Measurements from ENCODE around the gene DCAF10.
"Not testable (repeated sequence)": the region's sequence is repeated elsewhere in the genome, so short reads cannot be mapped to it uniquely, and the experiment has no call there.

DCAF10 gene

GRCh38 chr9:37906312-37907239 lies 106.0 kb downstream of the DCAF10 start:
- Histone ChIP-seq H3K4me3 (ENCODE audit: low read length) (no peak overlapping the region), H3K27me3 (ENCODE audit: control insufficient read depth, insufficient read depth, low read length) (no peaks in the 10 kb centered on the region), H3K27ac (ENCODE audit: low read depth, low read length) (no peak overlapping the region), H3K4me1 (ENCODE audit: control insufficient read depth, insufficient read depth, low read length) (peaks cover 13% of the 10 kb centered on the region), H3K36me3 (ENCODE audit: control insufficient read depth, insufficient read depth, low read length) (no peaks in the 10 kb centered on the region), H3K9ac (ENCODE audit: low read length) (no peak overlapping the region)

GRCh38 chr9:37908283-37908682 lies 107.7 kb downstream of the DCAF10 start:
- Histone ChIP-seq H3K4me3 (ENCODE audit: low read length) (no peak overlapping the region), H3K27ac (ENCODE audit: low read depth, low read length) (no peak overlapping the region), H3K4me1 (ENCODE audit: control insufficient read depth, insufficient read depth, low read length) (peaks cover 4% of the 10 kb centered on the region), H3K36me3 (ENCODE audit: control insufficient read depth, insufficient read depth, low read length) (no peaks in the 10 kb centered on the region), H3K27me3 (ENCODE audit: control insufficient read depth, insufficient read depth, low read length) (no peaks in the 10 kb centered on the region), H3K9ac (ENCODE audit: low read length) (no peak overlapping the region)

GRCh38 chr9:37908698-37909186 lies 108.1 kb downstream of the DCAF10 start:
- Histone ChIP-seq H3K36me3 (ENCODE audit: control insufficient read depth, insufficient read depth, low read length) (no peaks in the 10 kb centered on the region), H3K9ac (ENCODE audit: low read length) (no peak overlapping the region), H3K4me3 (ENCODE audit: low read length) (no peak overlapping the region), H3K27ac (ENCODE audit: low read depth, low read length) (no peak overlapping the region), H3K4me1 (ENCODE audit: control insufficient read depth, insufficient read depth, low read length) (peaks cover 3% of the 10 kb centered on the region), H3K27me3 (ENCODE audit: control insufficient read depth, insufficient read depth, low read length) (no peaks in the 10 kb centered on the region)

GRCh38 chr9:37909326-37909725 lies 108.7 kb downstream of the DCAF10 start:
- Histone ChIP-seq H3K27me3 (ENCODE audit: control insufficient read depth, insufficient read depth, low read length) (no peaks in the 10 kb centered on the region), H3K9ac (ENCODE audit: low read length) (no peak overlapping the region), H3K4me3 (ENCODE audit: low read length) (no peak overlapping the region), H3K27ac (ENCODE audit: low read depth, low read length) (no peak overlapping the region), H3K36me3 (ENCODE audit: control insufficient read depth, insufficient read depth, low read length) (no peaks in the 10 kb centered on the region), H3K4me1 (ENCODE audit: control insufficient read depth, insufficient read depth, low read length) (peaks cover 3% of the 10 kb centered on the region)

GRCh38 chr9:37909836-37910235 lies 109.2 kb downstream of the DCAF10 start:
- H3K4me3 ChIP-seq (ENCODE audit: low read length); H3K27ac ChIP-seq (ENCODE audit: low read depth, low read length); H3K9ac ChIP-seq (ENCODE audit: low read length); H3K27me3 ChIP-seq (ENCODE audit: control insufficient read depth, insufficient read depth, low read length); H3K4me1 ChIP-seq (ENCODE audit: control insufficient read depth, insufficient read depth, low read length); H3K36me3 ChIP-seq (ENCODE audit: control insufficient read depth, insufficient read depth, low read length): not testable (repeated sequence)

GRCh38 chr9:37910271-37910670 lies 109.7 kb downstream of the DCAF10 start:
- Histone ChIP-seq H3K27me3 (ENCODE audit: control insufficient read depth, insufficient read depth, low read length) (no peaks in the 10 kb centered on the region), H3K36me3 (ENCODE audit: control insufficient read depth, insufficient read depth, low read length) (no peaks in the 10 kb centered on the region), H3K27ac (ENCODE audit: low read depth, low read length) (no peak overlapping the region), H3K4me1 (ENCODE audit: control insufficient read depth, insufficient read depth, low read length) (no peaks in the 10 kb centered on the region), H3K9ac (ENCODE audit: low read length) (no peak overlapping the region), H3K4me3 (ENCODE audit: low read length) (no peak overlapping the region)

GRCh38 chr9:37911271-37911681 lies 110.7 kb downstream of the DCAF10 start:
- H3K36me3 ChIP-seq (ENCODE audit: control insufficient read depth, insufficient read depth, low read length) = no peaks in the 10 kb centered on the region
- no peaks in the 10 kb centered on the region for H3K27me3 ChIP-seq (ENCODE audit: control insufficient read depth, insufficient read depth, low read length)
- H3K4me3 ChIP-seq (ENCODE audit: low read length) = no peak overlapping the region
- no peak overlapping the region for H3K27ac ChIP-seq (ENCODE audit: low read depth, low read length)
- no peaks in the 10 kb centered on the region for H3K4me1 ChIP-seq (ENCODE audit: control insufficient read depth, insufficient read depth, low read length)
- H3K9ac ChIP-seq (ENCODE audit: low read length) = no peak overlapping the region

- Histone ChIP-seq H3K27me3 (ENCODE audit: control insufficient read depth, insufficient read depth, low read length) (no peaks in the 10 kb centered on the region), H3K27ac (ENCODE audit: low read depth, low read length) (no peak overlapping the region), H3K36me3 (ENCODE audit: control insufficient read depth, insufficient read depth, low read length) (peaks cover 4% of the 10 kb centered on the region), H3K9ac (ENCODE audit: low read length) (no peak overlapping the region), H3K4me1 (ENCODE audit: control insufficient read depth, insufficient read depth, low read length) (no peaks in the 10 kb centered on the region), H3K4me3 (ENCODE audit: low read length) (no peak overlapping the region)
Observed at GRCh38 chr9:37913480-37914153, 113.0 kb downstream of the DCAF10 start.

- Histone ChIP-seq H3K9ac (ENCODE audit: low read length) (no peak overlapping the region), H3K4me1 (ENCODE audit: control insufficient read depth, insufficient read depth, low read length) (no peaks in the 10 kb centered on the region), H3K36me3 (ENCODE audit: control insufficient read depth, insufficient read depth, low read length) (peaks cover 4% of the 10 kb centered on the region), H3K27me3 (ENCODE audit: control insufficient read depth, insufficient read depth, low read length) (no peaks in the 10 kb centered on the region), H3K4me3 (ENCODE audit: low read length) (no peak overlapping the region), H3K27ac (ENCODE audit: low read depth, low read length) (no peak overlapping the region)
Observed at GRCh38 chr9:37914154-37914551, 113.6 kb downstream of the DCAF10 start.

- H3K9ac ChIP-seq (ENCODE audit: low read length) = no peak overlapping the region
- H3K4me1 ChIP-seq (ENCODE audit: control insufficient read depth, insufficient read depth, low read length) = no peaks in the 10 kb centered on the region
- no peak overlapping the region for H3K27ac ChIP-seq (ENCODE audit: low read depth, low read length)
- no peaks in the 10 kb centered on the region for H3K27me3 ChIP-seq (ENCODE audit: control insufficient read depth, insufficient read depth, low read length)
- H3K4me3 ChIP-seq (ENCODE audit: low read length) = no peak overlapping the region
- peaks cover 4% of the 10 kb centered on the region for H3K36me3 ChIP-seq (ENCODE audit: control insufficient read depth, insufficient read depth, low read length)
Observed at GRCh38 chr9:37914701-37915358, 114.2 kb downstream of the DCAF10 start.

GRCh38 chr9:37915911-37916470 lies 115.4 kb downstream of the DCAF10 start:
- Histone ChIP-seq H3K27ac (ENCODE audit: low read depth, low read length) (no peak overlapping the region), H3K4me3 (ENCODE audit: low read length) (no peak overlapping the region), H3K4me1 (ENCODE audit: control insufficient read depth, insufficient read depth, low read length) (no peaks in the 10 kb centered on the region), H3K36me3 (ENCODE audit: control insufficient read depth, insufficient read depth, low read length) (peaks cover 4% of the 10 kb centered on the region), H3K27me3 (ENCODE audit: control insufficient read depth, insufficient read depth, low read length) (no peaks in the 10 kb centered on the region), H3K9ac (ENCODE audit: low read length) (no peak overlapping the region)

Measured in rectal smooth muscle tissue (tissue), 1 donor.